T-cell (primary cell): ENCODE measurements around the gene NBPF3. TPM values are rescaled to one million over a fixed set of nuclear protein-coding genes. Genes with fewer than 3 reads are reported as not detected.

Source experiments
- ATAC-seq, 4 experiments: fragments of 200-7000 bp in 3 of 4; fragments of 150-1000 bp in 1 of 4; cut with Tn5 transposase; replicated peaks in 1 of 4; 1 replicate in 3 of 4; 2 replicates in 1 of 4; pipeline ENCODE4 v1.10.0; 2021; ENCODE audit warnings: moderate library complexity in 3 of 4, mild to moderate bottlenecking in 2 of 4, moderate number of reproducible peaks in 1 of 4
- CTCF ChIA-PET, 2 donors: fragments of 300-600 bp; sonication (Branson Sonifier 250); formaldehyde crosslinking; loops; one replicate each; lab custom pipeline; 2022; ENCODE audit warnings: antibody characterized with exemption in 2 of 2; lab: Charles Lee
- POLR2A ChIA-PET, 2 donors: fragments of 300-600 bp; sonication (Branson Sonifier 250); formaldehyde crosslinking; loops; one replicate each; lab custom pipeline; 2022; ENCODE audit warnings: antibody characterized with exemption in 2 of 2; lab: Charles Lee
- DNase-seq, 35 experiments: peaks; one replicate each; pipeline versions ENCODE4 v3.0.0 to v3.0.0-alpha.2; 2013 to 2023
- H3K27ac ChIP-seq: one replicate; pipeline ENCODE4 v1.5.1; 2013; ENCODE audit warnings: low read length
- H3K27me3 ChIP-seq, 2 experiments: replicated peaks in 1 of 2; 1 replicate in 1 of 2; 2 replicates in 1 of 2; pipeline versions ENCODE4 v1.6.1 to v1.7.0; 2013; ENCODE audit warnings: low read length in 1 of 2, mixed read lengths in 1 of 2; ENCODE audit not compliant: control insufficient read depth in 2 of 2, insufficient read depth in 2 of 2; ENCODE audit errors: extremely low read depth in 1 of 2
- H3K36me3 ChIP-seq, 2 donors: 1 replicate in 1 of 2; 2 replicates in 1 of 2; pipeline versions ENCODE4 v1.6.1 to v1.7.0; 2013; ENCODE audit warnings: low read length in 1 of 2; ENCODE audit not compliant: control insufficient read depth in 2 of 2, insufficient read depth in 1 of 2; ENCODE audit errors: extremely low read depth in 1 of 2
- H3K4me1 ChIP-seq, 2 experiments: 1 replicate in 1 of 2; 2 replicates in 1 of 2; pipeline versions ENCODE4 v1.6.1 to v1.7.0; 2013; ENCODE audit warnings: low read length in 2 of 2, mixed read lengths in 1 of 2; ENCODE audit not compliant: insufficient read depth in 2 of 2, control insufficient read depth in 1 of 2; ENCODE audit errors: extremely low read depth in 1 of 2
- H3K4me3 ChIP-seq, 2 donors: 1 replicate in 1 of 2; 2 replicates in 1 of 2; pipeline versions ENCODE4 v1.5.1 to v1.7.0; 2013; ENCODE audit warnings: mild to moderate bottlenecking in 2 of 2, low read length in 1 of 2, moderate library complexity in 1 of 2; ENCODE audit not compliant: control insufficient read depth in 1 of 2; ENCODE audit errors: extremely low read depth in 1 of 2
- H3K9me3 ChIP-seq: 2 replicates; pipeline ENCODE4 v1.7.0; 2013
- H3K27ac Mint-ChIP-seq, 2 donors: one replicate each; pipeline ENCODE4 v1.8.0; 2020 to 2021; ENCODE audit warnings: mild to moderate bottlenecking in 2 of 2, mixed read lengths in 2 of 2
- H3K27me3 Mint-ChIP-seq, 2 donors: one replicate each; pipeline ENCODE4 v1.8.0; 2021 to 2022; ENCODE audit warnings: mixed read lengths in 2 of 2
- H3K36me3 Mint-ChIP-seq: one replicate; pipeline ENCODE4 v1.8.0; 2021; ENCODE audit warnings: mixed read lengths
- H3K4me1 Mint-ChIP-seq, 3 donors: one replicate each; pipeline ENCODE4 v1.8.0; 2020 to 2022; ENCODE audit warnings: mixed read lengths in 3 of 3, mild to moderate bottlenecking in 1 of 3
- H3K4me3 Mint-ChIP-seq, 3 donors: one replicate each; pipeline ENCODE4 v1.8.0; 2020 to 2022; ENCODE audit warnings: mild to moderate bottlenecking in 3 of 3, mixed read lengths in 3 of 3, moderate library complexity in 3 of 3
- H3K9me3 Mint-ChIP-seq, 3 donors: one replicate each; pipeline ENCODE4 v1.8.0; 2020 to 2022; ENCODE audit warnings: mixed read lengths in 3 of 3
- WGBS: methylation state at CpG from one replicate; pipeline ENCODE4 v1.1.5; 2013; ENCODE audit warnings: missing lambda C conversion rate; ENCODE audit not compliant: insufficient coverage; 5-methylcytosine and 5-hydroxymethylcytosine counted together
- total RNA-seq, 35 experiments: library from RNA in 6 of 35; stranded (reverse) in 6 of 35; fragments of 120-200 nt in 1 of 35; gene quantifications; one replicate each; pipeline versions ENCODE4 v1.2.1 to v1.2.4 and lab custom pipeline; 2013 to 2026

Gene NBPF3
- total RNA-seq, 5 donors from 2014 or later (not counting 1 experiment from before 2014, with no cell fraction given), result 8.3 to 17.9 (median 16.3) TPM

DNA sequence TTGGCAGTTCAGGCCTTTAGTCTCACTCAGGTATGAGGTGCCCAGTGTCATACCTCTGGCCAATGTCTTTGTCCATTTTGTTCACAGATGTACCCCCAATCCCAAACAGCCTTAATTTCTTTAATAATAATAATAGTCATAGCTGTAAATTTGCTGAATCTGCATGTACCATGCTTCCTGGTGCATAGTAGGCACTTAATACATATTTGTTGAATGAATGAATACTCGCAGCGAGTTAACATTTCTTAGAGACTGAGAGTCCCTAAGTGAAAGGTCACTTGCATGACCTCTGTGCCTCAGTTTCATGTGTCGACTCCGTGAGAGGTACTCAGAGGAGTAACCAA lies 81.8 kb downstream of the NBPF3 start:
- no CpG with 5 or more reads among the region's 4 CpGs for WGBS
- H3K4me1 Mint-ChIP-seq, result no peaks in the 10 kb centered on the region
- no peaks in the 10 kb centered on the region for H3K9me3 Mint-ChIP-seq
- no peak overlapping the region for H3K27ac Mint-ChIP-seq
- DNase-seq (no peak), ATAC-seq (no peak)
- Histone ChIP-seq H3K36me3 (no peaks in the 10 kb centered on the region), H3K4me1 (no peaks in the 10 kb centered on the region), H3K27ac (no peak overlapping the region), H3K4me3 (no peak overlapping the region), H3K9me3 (no peaks in the 10 kb centered on the region), H3K27me3 (no peaks in the 10 kb centered on the region)
- H3K27me3 Mint-ChIP-seq, result peaks cover 0 to 3% of the 10 kb centered on the region in 2 donors
- H3K36me3 Mint-ChIP-seq, result no peaks in the 10 kb centered on the region
- H3K4me3 Mint-ChIP-seq, result no peak overlapping the region
- ChIA-PET CTCF (no interaction called here), POLR2A (no interaction called here)

DNA sequence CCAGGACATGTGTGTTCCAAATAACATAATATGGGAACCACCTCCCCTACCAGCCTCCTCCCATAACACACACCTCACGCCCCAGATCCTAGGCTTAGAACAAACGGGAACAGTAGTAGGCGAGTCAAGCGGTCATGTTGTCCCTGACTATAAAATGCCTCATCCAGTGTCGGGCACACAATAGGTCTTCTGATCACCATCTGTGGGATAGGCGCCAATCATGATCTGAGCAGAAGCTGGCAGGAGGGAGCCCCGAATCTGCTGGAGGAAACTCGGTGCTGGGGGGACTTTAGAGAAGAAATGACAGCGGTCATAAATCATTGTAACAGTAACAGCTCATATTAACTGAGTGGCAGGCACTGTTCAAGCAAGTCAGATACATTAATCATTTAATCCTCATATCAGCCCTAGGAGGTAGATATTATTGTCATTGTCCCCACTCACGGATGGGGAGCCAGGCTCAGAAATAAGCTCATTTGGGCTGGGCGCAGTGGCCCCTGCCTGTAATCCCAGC lies 82.6 kb downstream of the NBPF3 start:
- WGBS, result 74% methylated on average over 6 of the region's 11 CpGs
- Histone ChIP-seq H3K4me1 (no peaks in the 10 kb centered on the region), H3K4me3 (no peak overlapping the region), H3K27ac (no peak overlapping the region), H3K27me3 (no peaks in the 10 kb centered on the region), H3K36me3 (no peaks in the 10 kb centered on the region), H3K9me3 (no peaks in the 10 kb centered on the region)
- Mint-ChIP-seq H3K4me3 (no peak overlapping the region), H3K9me3 (no peaks in the 10 kb centered on the region), H3K27ac (no peak overlapping the region), H3K4me1 (no peaks in the 10 kb centered on the region), H3K27me3 (peaks cover 0 to 2% of the 10 kb centered on the region in 2 donors), H3K36me3 (no peaks in the 10 kb centered on the region)
- ATAC-seq, result no peak
- no peak for DNase-seq
- ChIA-PET POLR2A (no interaction called here), CTCF (no interaction called here)

DNA sequence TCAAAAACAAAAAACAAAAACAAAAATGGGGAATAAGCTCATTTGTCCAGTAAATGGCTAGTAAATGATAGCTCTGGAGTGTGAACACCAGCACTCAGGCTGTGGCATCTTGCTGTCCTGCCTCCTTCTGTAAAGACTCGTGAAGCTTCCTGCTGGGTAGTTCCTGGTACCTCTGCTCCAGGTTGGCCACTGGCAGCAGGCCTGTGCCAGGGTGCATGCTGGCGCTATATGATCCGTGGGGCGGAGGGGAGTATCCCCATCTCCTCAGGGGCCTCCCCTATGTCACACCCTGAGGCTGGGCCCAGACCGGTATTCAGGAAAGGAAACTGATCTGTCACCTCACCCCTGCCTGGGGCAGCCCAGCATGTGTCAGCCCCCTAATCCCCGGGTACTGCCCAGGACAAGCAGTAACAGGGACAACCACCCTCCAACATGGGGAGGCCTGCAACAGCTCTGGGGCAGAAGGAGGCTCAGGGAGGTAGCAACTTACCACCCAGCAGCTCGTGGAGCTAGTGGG lies 83.4 kb downstream of the NBPF3 start:
- Mint-ChIP-seq H3K36me3 (no peaks in the 10 kb centered on the region), H3K27ac (no peak overlapping the region), H3K4me3 (no peak overlapping the region), H3K27me3 (no peaks in the 10 kb centered on the region), H3K4me1 (no peaks in the 10 kb centered on the region), H3K9me3 (no peaks in the 10 kb centered on the region)
- Histone ChIP-seq H3K27ac (no peak overlapping the region), H3K36me3 (no peaks in the 10 kb centered on the region), H3K4me3 (no peak overlapping the region), H3K27me3 (no peaks in the 10 kb centered on the region), H3K9me3 (no peaks in the 10 kb centered on the region), H3K4me1 (no peaks in the 10 kb centered on the region)
- no peak for DNase-seq
- POLR2A ChIA-PET, result no interaction called here
- CTCF ChIA-PET, result interaction anchor here in 1 of 2 donors (0.7 kb wide), 1 partner anchor 66 kb away, joined by 3 read pairs; no protein-coding TSS in a partner anchor
- WGBS, result 83% methylated on average over 5 of the region's 7 CpGs
- no peak for ATAC-seq

DNA sequence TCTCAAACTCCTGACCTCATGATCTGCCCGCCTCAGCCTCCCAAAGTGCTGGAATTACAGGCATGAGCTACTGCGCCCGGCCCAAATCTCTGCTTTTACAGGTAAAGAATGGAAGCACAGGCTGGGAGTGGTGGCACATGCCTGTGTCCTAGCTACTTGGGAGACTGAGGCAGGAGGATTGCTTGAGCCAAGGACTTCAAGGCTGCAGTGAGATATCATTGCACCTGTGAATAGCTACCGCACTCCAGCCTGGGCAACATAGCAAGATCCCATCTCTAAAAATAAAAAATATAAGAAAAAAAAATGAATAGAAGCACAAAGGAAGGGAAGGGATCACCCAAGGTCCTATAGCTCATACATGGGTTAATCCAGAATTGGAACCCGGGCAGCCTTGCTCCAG lies 84.3 kb downstream of the NBPF3 start:
- ChIA-PET POLR2A (no interaction called here), CTCF (interaction anchor here in 1 of 2 donors (0.7 kb wide), 1 partner anchor 390 kb away, joined by 3 read pairs; no protein-coding TSS in a partner anchor)
- 0% methylated on average over 1 of the region's 5 CpGs for WGBS
- Histone ChIP-seq H3K36me3 (no peaks in the 10 kb centered on the region), H3K9me3 (no peaks in the 10 kb centered on the region), H3K4me3 (no peak overlapping the region), H3K4me1 (no peaks in the 10 kb centered on the region), H3K27ac (no peak overlapping the region), H3K27me3 (no peaks in the 10 kb centered on the region)
- no peaks in the 10 kb centered on the region for H3K36me3 Mint-ChIP-seq
- ATAC-seq (no peak), DNase-seq (no peak)
- H3K4me3 Mint-ChIP-seq, result no peak overlapping the region
- no peaks in the 10 kb centered on the region for H3K4me1 Mint-ChIP-seq
- H3K9me3 Mint-ChIP-seq, result no peaks in the 10 kb centered on the region
- H3K27ac Mint-ChIP-seq, result no peak overlapping the region
- H3K27me3 Mint-ChIP-seq, result no peaks in the 10 kb centered on the region

- Mint-ChIP-seq H3K27me3 (no peaks in the 10 kb centered on the region), H3K27ac (no peak overlapping the region), H3K9me3 (no peaks in the 10 kb centered on the region), H3K4me1 (no peaks in the 10 kb centered on the region), H3K4me3 (no peak overlapping the region), H3K36me3 (no peaks in the 10 kb centered on the region)
- ChIA-PET POLR2A (no interaction called here), CTCF (no interaction called here)
- no peaks in the 10 kb centered on the region for H3K36me3 ChIP-seq
- ATAC-seq (no peak), DNase-seq (no peak)
- WGBS, result 65% methylated on average over 13 of the region's 14 CpGs
- H3K4me3 ChIP-seq, result no peak overlapping the region
- no peaks in the 10 kb centered on the region for H3K4me1 ChIP-seq
- no peaks in the 10 kb centered on the region for H3K9me3 ChIP-seq
- no peak overlapping the region for H3K27ac ChIP-seq
- H3K27me3 ChIP-seq, result no peaks in the 10 kb centered on the region
Observed at GRCh38 chr1:21524686-21525339, 84.9 kb downstream of the NBPF3 start.

GRCh38 chr1:21525340-21525717 lies 85.4 kb downstream of the NBPF3 start:
- POLR2A ChIA-PET, result no interaction called here

More at GRCh38 chr1:21525340-21525717, 85.4 kb downstream of the NBPF3 start:
- no peak for DNase-seq
- H3K27me3 ChIP-seq, result no peaks in the 10 kb centered on the region
- Mint-ChIP-seq H3K27me3 (peaks cover 1 to 4% of the 10 kb centered on the region in 2 donors), H3K4me3 (no peak overlapping the region), H3K27ac (no peak overlapping the region), H3K4me1 (no peaks in the 10 kb centered on the region), H3K9me3 (no peaks in the 10 kb centered on the region), H3K36me3 (no peaks in the 10 kb centered on the region)
- no peak overlapping the region for H3K27ac ChIP-seq
- no peaks in the 10 kb centered on the region for H3K4me1 ChIP-seq
- CTCF ChIA-PET, result no interaction called here
- no peak overlapping the region for H3K4me3 ChIP-seq
- H3K9me3 ChIP-seq, result no peaks in the 10 kb centered on the region
- no peaks in the 10 kb centered on the region for H3K36me3 ChIP-seq
- WGBS, result 100% methylated on average over 2 of the region's 7 CpGs
- ATAC-seq, result no peak
